Loucy (cell line): ENCODE results near the gene MS4A8.

Experiments used
- CTCF ChIP-seq: fragments of 200-600 bp; sonication (generic); conservative IDR thresholded peaks from 2 replicates; pipeline ENCODE4 v1.5.1; 2014; ENCODE audit warnings: mild to moderate bottlenecking, antibody characterized with exemption, low read length
- EZH2phosphoT487 ChIP-seq: fragments of 200-600 bp; IDR thresholded peaks from 2 replicates; pipeline ENCODE4 v1.6.1; 2018; ENCODE audit warnings: antibody characterized with exemption, mild to moderate bottlenecking, moderate library complexity, borderline replicate concordance

DNA sequence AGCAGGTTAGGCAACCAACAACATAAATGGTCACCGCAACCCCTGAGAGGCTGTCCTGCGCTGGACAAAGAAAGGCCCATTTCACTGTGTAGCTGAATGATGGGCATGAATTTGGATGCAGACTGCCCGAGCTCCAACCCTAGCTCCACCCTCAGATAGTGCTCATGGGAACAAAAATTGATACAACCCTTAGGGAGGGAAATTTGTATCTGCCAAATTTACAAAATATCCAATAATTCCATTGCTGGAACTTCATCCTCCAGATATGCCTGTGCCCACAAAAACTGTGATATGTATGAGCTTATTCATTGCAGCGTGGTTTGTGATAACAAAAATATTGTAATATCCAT, 2.0 kb downstream of the MS4A8 start:
- TF ChIP-seq CTCF: no peak
- no peak for TF ChIP-seq EZH2phosphoT487
